Hepatocyte (in vitro differentiated cells): ENCODE results near the gene FPR3. TPM values are rescaled to one million over a fixed set of nuclear protein-coding genes. Genes with fewer than 3 reads are reported as not detected.

Experiments
- DNase-seq: peaks from one replicate; pipeline ENCODE4 v3.0.0-alpha.2; 2016; ENCODE audit warnings: low spot score
- H2AFZ ChIP-seq: fragments of 200-600 bp; sonication (generic); 2 replicates; pipeline ENCODE4 v1.6.0; 2016; ENCODE audit warnings: antibody characterized with exemption, mild to moderate bottlenecking
- H3K27ac ChIP-seq: fragments of 200-600 bp; sonication (generic); 2 replicates; pipeline ENCODE4 v1.5.1; 2016; ENCODE audit warnings: mild to moderate bottlenecking
- H3K27me3 ChIP-seq: fragments of 200-600 bp; sonication (generic); 2 replicates; pipeline ENCODE4 v1.6.1; 2016
- H3K36me3 ChIP-seq: fragments of 200-600 bp; sonication (generic); replicated peaks from 2 replicates; pipeline ENCODE4 v1.5.1; 2016; ENCODE audit warnings: low read depth; ENCODE audit not compliant: insufficient read depth
- H3K4me1 ChIP-seq: fragments of 200-600 bp; sonication (generic); 2 replicates; pipeline ENCODE4 v1.5.1; 2016; ENCODE audit warnings: mild to moderate bottlenecking, moderate library complexity; ENCODE audit not compliant: insufficient read depth
- H3K4me2 ChIP-seq: fragments of 200-600 bp; sonication (generic); 2 replicates; pipeline ENCODE4 v1.6.0; 2016
- H3K4me3 ChIP-seq: fragments of 200-600 bp; sonication (generic); 2 replicates; pipeline ENCODE4 v1.5.1; 2016; ENCODE audit warnings: mild to moderate bottlenecking
- H3K79me2 ChIP-seq: fragments of 200-600 bp; sonication (generic); 2 replicates; pipeline ENCODE4 v1.6.0; 2017; ENCODE audit warnings: mild to moderate bottlenecking
- H3K9me2 ChIP-seq: fragments of 200-600 bp; sonication (generic); replicated peaks from 2 replicates; pipeline ENCODE4 v1.6.0; 2017; ENCODE audit warnings: mild to moderate bottlenecking; ENCODE audit not compliant: insufficient read depth
- H3K9me3 ChIP-seq: fragments of 200-600 bp; sonication (generic); 2 replicates; pipeline ENCODE4 v1.5.1; 2016; ENCODE audit warnings: low read depth, mild to moderate bottlenecking
- H4K20me1 ChIP-seq: fragments of 200-600 bp; sonication (generic); 2 replicates; pipeline ENCODE4 v1.6.0; 2016; ENCODE audit warnings: mild to moderate bottlenecking; ENCODE audit not compliant: insufficient read depth, poor library complexity, severe bottlenecking
- EZH2 ChIP-seq: fragments of 200-600 bp; sonication (generic); IDR thresholded peaks from 2 replicates; pipeline ENCODE4 v1.6.1; 2016; ENCODE audit warnings: antibody characterized with exemption, mild to moderate bottlenecking, borderline replicate concordance
- EZH2phosphoT487 ChIP-seq: fragments of 200-600 bp; sonication (generic); IDR thresholded peaks from one replicate; pipeline ENCODE4 v1.6.1; 2018; ENCODE audit warnings: antibody characterized with exemption, mild to moderate bottlenecking, low read depth, moderate library complexity; ENCODE audit not compliant: unreplicated experiment, severe bottlenecking
- WGBS: methylation state at CpG from one replicate; pipeline ENCODE4 v1.1.6; 2016; ENCODE audit warnings: low lambda C conversion rate; ENCODE audit errors: missing lambda C conversion rate; 5-methylcytosine and 5-hydroxymethylcytosine counted together
- polyA plus RNA-seq: library from polyadenylated mRNA; unstranded; fragments of >200 nt; fragmentation: Nextera tagmentation; extraction: Ambion mirVana; gene quantifications from 2 replicates; pipeline ENCODE4 v1.2.1, GENCODE V29; 2016
- total RNA-seq: library from RNA; depleted of rRNA; stranded (reverse); fragments of >200 nt; gene quantifications from 2 replicates; pipeline ENCODE4 v1.2.3, GENCODE V29; 2014
- TF ChIP-seq, protein P1 (sequence below): fragments of 200-600 bp; sonication (generic); IDR thresholded peaks from 2 replicates; pipeline ENCODE4 v1.5.1; 2016; ENCODE audit warnings: antibody characterized with exemption, mild to moderate bottlenecking; ENCODE audit not compliant: poor library complexity

Gene FPR3
- total and polyA plus RNA-seq, 2 experiments from 2014 or later = not detected

- WGBS = 66% methylated on average over 6 of the region's 6 CpGs
- no peak for DNase-seq
These were observed 12.2 kb downstream of the FPR3 start for GRCh38 chr19:51807111-51807701.

GRCh38 chr19:51807925-51808324 is 13.0 kb downstream of the FPR3 start:
- no peak overlapping the region for H3K4me2 ChIP-seq
- WGBS = 66% methylated on average over 2 of the region's 2 CpGs
- DNase-seq = no peak
- no peak overlapping the region for H3K4me3 ChIP-seq
- H3K9me2 ChIP-seq = no peaks in the 10 kb centered on the region
- H3K27me3 ChIP-seq = no peaks in the 10 kb centered on the region
- H3K27ac ChIP-seq = no peak overlapping the region
- no peaks in the 10 kb centered on the region for H3K4me1 ChIP-seq
- no peaks in the 10 kb centered on the region for H3K9me3 ChIP-seq
- no peaks in the 10 kb centered on the region for H3K79me2 ChIP-seq
- TF ChIP-seq, protein P1, sequence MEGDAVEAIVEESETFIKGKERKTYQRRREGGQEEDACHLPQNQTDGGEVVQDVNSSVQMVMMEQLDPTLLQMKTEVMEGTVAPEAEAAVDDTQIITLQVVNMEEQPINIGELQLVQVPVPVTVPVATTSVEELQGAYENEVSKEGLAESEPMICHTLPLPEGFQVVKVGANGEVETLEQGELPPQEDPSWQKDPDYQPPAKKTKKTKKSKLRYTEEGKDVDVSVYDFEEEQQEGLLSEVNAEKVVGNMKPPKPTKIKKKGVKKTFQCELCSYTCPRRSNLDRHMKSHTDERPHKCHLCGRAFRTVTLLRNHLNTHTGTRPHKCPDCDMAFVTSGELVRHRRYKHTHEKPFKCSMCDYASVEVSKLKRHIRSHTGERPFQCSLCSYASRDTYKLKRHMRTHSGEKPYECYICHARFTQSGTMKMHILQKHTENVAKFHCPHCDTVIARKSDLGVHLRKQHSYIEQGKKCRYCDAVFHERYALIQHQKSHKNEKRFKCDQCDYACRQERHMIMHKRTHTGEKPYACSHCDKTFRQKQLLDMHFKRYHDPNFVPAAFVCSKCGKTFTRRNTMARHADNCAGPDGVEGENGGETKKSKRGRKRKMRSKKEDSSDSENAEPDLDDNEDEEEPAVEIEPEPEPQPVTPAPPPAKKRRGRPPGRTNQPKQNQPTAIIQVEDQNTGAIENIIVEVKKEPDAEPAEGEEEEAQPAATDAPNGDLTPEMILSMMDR = no peak
- TF ChIP-seq EZH2phosphoT487 (no peak), EZH2 (no peak)
- no peaks in the 10 kb centered on the region for H4K20me1 ChIP-seq
- H2AFZ ChIP-seq = no peak overlapping the region
- no peaks in the 10 kb centered on the region for H3K36me3 ChIP-seq

More at GRCh38 chr19:51807111-51807701, 12.2 kb downstream of the FPR3 start:
- Histone ChIP-seq H3K36me3 (no peaks in the 10 kb centered on the region), H4K20me1 (no peaks in the 10 kb centered on the region), H3K9me3 (no peaks in the 10 kb centered on the region), H3K79me2 (no peaks in the 10 kb centered on the region), H3K27me3 (no peaks in the 10 kb centered on the region), H3K4me1 (no peaks in the 10 kb centered on the region), H2AFZ (no peak overlapping the region), H3K4me2 (no peak overlapping the region), H3K4me3 (no peak overlapping the region), H3K27ac (no peak overlapping the region), H3K9me2 (no peaks in the 10 kb centered on the region)
- TF ChIP-seq EZH2 = no peak
- TF ChIP-seq, protein P1 = no peak
- TF ChIP-seq EZH2phosphoT487 = no peak

- DNase-seq = no peak
- H3K36me3 ChIP-seq = no peaks in the 10 kb centered on the region
These were observed 13.5 kb downstream of the FPR3 start for GRCh38 chr19:51808333-51808986.

More at GRCh38 chr19:51808333-51808986, 13.5 kb downstream of the FPR3 start:
- no peaks in the 10 kb centered on the region for H4K20me1 ChIP-seq
- no peaks in the 10 kb centered on the region for H3K79me2 ChIP-seq
- H2AFZ ChIP-seq = no peak overlapping the region
- H3K27me3 ChIP-seq = no peaks in the 10 kb centered on the region
- no peaks in the 10 kb centered on the region for H3K9me2 ChIP-seq
- no peaks in the 10 kb centered on the region for H3K4me1 ChIP-seq
- no peak overlapping the region for H3K4me2 ChIP-seq
- 77% methylated on average over 8 of the region's 8 CpGs for WGBS
- no peak overlapping the region for H3K27ac ChIP-seq
- no peak overlapping the region for H3K4me3 ChIP-seq
- TF ChIP-seq, protein P1 = no peak
- TF ChIP-seq EZH2 (no peak), EZH2phosphoT487 (no peak)
- H3K9me3 ChIP-seq = no peaks in the 10 kb centered on the region
